OCI-LY1 (cell line): ENCODE data around the gene PRKAG3.

Experiments used
- H2AFZ ChIP-seq: fragments of 200-600 bp; sonication (generic), shearing (Covaris generic); 2 replicates; pipeline ENCODE4 v1.6.0; 2014; ENCODE audit warnings: antibody characterized with exemption, mild to moderate bottlenecking, low read length
- H3F3A ChIP-seq: fragments of 200-600 bp; sonication (generic), shearing (Covaris generic); 2 replicates; pipeline ENCODE4 v1.6.0; 2014; ENCODE audit warnings: mild to moderate bottlenecking, antibody characterized with exemption, low read length, moderate library complexity; ENCODE audit not compliant: insufficient read depth
- H3K27ac ChIP-seq: fragments of 200-600 bp; sonication (generic); 2 replicates; pipeline ENCODE4 v1.5.1; 2014; ENCODE audit warnings: low read length, mixed run types, mild to moderate bottlenecking, low read depth; ENCODE audit not compliant: poor library complexity, severe bottlenecking
- H3K27me3 ChIP-seq: fragments of 200-600 bp; sonication (generic); 2 replicates; pipeline ENCODE4 v1.6.0; 2014; ENCODE audit warnings: antibody characterized with exemption, mild to moderate bottlenecking, low read length, moderate library complexity; ENCODE audit not compliant: insufficient read depth
- H3K36me3 ChIP-seq: fragments of 200-600 bp; sonication (generic); 2 replicates; pipeline ENCODE4 v1.6.1; 2014; ENCODE audit warnings: mild to moderate bottlenecking, antibody characterized with exemption, low read length, moderate library complexity, mixed read lengths; ENCODE audit not compliant: insufficient read depth
- H3K4me1 ChIP-seq: fragments of 200-600 bp; sonication (generic); 2 replicates; pipeline ENCODE4 v1.5.1; 2014; ENCODE audit warnings: mild to moderate bottlenecking, low read length, moderate library complexity; ENCODE audit not compliant: insufficient read depth, severe bottlenecking
- H3K4me2 ChIP-seq: fragments of 200-600 bp; sonication (generic), shearing (Covaris generic); 2 replicates; pipeline ENCODE4 v1.6.1; 2014; ENCODE audit warnings: low read length
- H3K4me3 ChIP-seq: fragments of 200-600 bp; sonication (generic); 2 replicates; pipeline ENCODE4 v1.5.1; 2014; ENCODE audit warnings: low read length, low read depth, mild to moderate bottlenecking, mixed read lengths; ENCODE audit not compliant: poor library complexity, severe bottlenecking
- H3K79me2 ChIP-seq: fragments of 200-600 bp; shearing (Covaris generic); 2 replicates; pipeline ENCODE4 v1.6.1; 2016; ENCODE audit warnings: mixed run types, low read length, mixed read lengths; ENCODE audit not compliant: insufficient read depth
- H3K9ac ChIP-seq: fragments of 200-600 bp; sonication (generic), shearing (Covaris generic); 2 replicates; pipeline ENCODE4 v1.6.1; 2014; ENCODE audit warnings: mild to moderate bottlenecking, low read length, mixed read lengths
- H3K9me2 ChIP-seq: fragments of 200-600 bp; sonication (generic), shearing (Covaris generic); 2 replicates; pipeline ENCODE4 v1.6.1; 2014; ENCODE audit warnings: low read depth, mild to moderate bottlenecking, low read length, mixed read lengths
- H3K9me3 ChIP-seq: fragments of 200-600 bp; shearing (Covaris generic); 2 replicates; pipeline ENCODE4 v1.6.1; 2014; ENCODE audit warnings: low read length, mixed read lengths
- H4K20me1 ChIP-seq: fragments of 200-600 bp; sonication (generic), shearing (Covaris generic); 2 replicates; pipeline ENCODE4 v1.6.0; 2016; ENCODE audit warnings: mild to moderate bottlenecking, low read length; ENCODE audit not compliant: insufficient read depth
- EZH2 ChIP-seq: fragments of 200-600 bp; sonication (generic), shearing (Covaris generic); IDR thresholded peaks from 2 replicates; pipeline ENCODE4 v1.8.0; 2017; ENCODE audit warnings: borderline replicate concordance, mixed run types, mild to moderate bottlenecking, antibody characterized with exemption, low read length, moderate library complexity, mixed read lengths
- TF ChIP-seq, protein P1 (sequence below): fragments of 200-600 bp; sonication (generic), shearing (Covaris generic); IDR thresholded peaks from 2 replicates; pipeline ENCODE4 v1.5.1; 2017; ENCODE audit warnings: mild to moderate bottlenecking, antibody characterized with exemption, low read length, moderate library complexity, mixed read lengths

Gene PRKAG3

DNA sequence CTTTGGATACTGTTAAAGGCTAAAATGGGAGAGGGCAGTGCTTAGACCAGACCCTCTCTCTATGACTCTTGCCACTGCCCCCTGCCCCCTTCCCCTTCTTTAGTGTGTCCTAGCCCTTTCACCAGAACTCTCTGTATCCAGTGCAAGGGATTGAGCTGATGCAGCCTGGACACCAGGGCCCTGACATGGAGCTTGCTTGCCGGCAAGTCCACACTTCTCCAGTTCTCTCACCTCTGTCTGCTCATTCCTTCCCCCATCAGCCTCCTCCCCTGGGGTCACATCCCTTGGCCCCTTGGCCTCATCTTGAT is 26.5 kb upstream of the PRKAG3 start:
- no peak overlapping the region for H3K9ac ChIP-seq
- H3K9me3 ChIP-seq: no peaks in the 10 kb centered on the region
- no peak overlapping the region for H3K4me3 ChIP-seq
- H3K36me3 ChIP-seq: no peaks in the 10 kb centered on the region
- no peak overlapping the region for H2AFZ ChIP-seq
- H3K4me1 ChIP-seq: no peaks in the 10 kb centered on the region
- TF ChIP-seq EZH2: no peak
- TF ChIP-seq, protein P1, sequence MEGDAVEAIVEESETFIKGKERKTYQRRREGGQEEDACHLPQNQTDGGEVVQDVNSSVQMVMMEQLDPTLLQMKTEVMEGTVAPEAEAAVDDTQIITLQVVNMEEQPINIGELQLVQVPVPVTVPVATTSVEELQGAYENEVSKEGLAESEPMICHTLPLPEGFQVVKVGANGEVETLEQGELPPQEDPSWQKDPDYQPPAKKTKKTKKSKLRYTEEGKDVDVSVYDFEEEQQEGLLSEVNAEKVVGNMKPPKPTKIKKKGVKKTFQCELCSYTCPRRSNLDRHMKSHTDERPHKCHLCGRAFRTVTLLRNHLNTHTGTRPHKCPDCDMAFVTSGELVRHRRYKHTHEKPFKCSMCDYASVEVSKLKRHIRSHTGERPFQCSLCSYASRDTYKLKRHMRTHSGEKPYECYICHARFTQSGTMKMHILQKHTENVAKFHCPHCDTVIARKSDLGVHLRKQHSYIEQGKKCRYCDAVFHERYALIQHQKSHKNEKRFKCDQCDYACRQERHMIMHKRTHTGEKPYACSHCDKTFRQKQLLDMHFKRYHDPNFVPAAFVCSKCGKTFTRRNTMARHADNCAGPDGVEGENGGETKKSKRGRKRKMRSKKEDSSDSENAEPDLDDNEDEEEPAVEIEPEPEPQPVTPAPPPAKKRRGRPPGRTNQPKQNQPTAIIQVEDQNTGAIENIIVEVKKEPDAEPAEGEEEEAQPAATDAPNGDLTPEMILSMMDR: no peak
- no peaks in the 10 kb centered on the region for H3K9me2 ChIP-seq
- H3K79me2 ChIP-seq: no peaks in the 10 kb centered on the region
- peaks cover 26% of the 10 kb centered on the region; the same call in 1 of the 2 replicates for H3K27me3 ChIP-seq
- no peaks in the 10 kb centered on the region for H4K20me1 ChIP-seq
- no peak overlapping the region for H3K27ac ChIP-seq
- no peak overlapping the region for H3K4me2 ChIP-seq
- no peaks in the 10 kb centered on the region for H3F3A ChIP-seq

DNA sequence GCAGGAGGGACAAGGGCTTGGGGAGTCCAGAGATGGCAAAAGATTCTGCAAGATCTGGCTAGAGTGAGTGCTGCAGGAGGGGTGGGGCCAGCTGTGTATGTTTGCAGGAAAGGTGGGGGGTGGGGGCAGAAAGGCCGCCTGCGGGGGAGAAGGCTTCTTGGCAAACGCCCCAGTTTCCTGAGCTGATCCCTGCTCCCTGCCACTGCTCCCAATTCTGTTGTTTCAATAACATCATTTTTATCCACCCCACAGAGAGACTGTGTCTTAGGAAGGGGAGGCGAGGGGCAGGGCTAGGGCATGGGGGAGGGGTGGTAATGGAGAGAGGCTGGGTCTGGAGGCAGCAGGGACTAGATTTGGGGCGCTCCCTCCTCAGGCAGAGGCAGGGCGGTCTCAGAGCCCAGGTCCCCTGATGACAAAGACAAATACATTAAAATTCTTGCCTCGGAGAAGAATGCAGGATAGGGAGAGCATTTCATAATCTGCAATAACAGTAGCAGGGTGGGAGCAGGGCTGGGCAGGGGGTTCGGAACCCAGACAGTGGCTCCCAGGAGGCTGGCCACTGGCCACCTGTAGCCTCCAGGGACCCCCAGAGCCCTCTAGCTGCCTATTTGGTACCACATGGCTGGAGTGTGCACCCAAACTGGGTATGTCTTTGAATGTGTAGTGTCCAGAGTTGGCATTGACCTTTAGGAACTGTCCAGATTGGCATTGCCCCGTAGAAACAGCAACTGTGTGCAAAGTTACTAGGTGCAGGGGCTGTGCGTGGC is 26.0 kb upstream of the PRKAG3 start:
- Histone ChIP-seq H3K9me3 (no peaks in the 10 kb centered on the region), H2AFZ (no peak overlapping the region), H3K36me3 (no peaks in the 10 kb centered on the region), H3K9ac (no peak overlapping the region), H3K27me3 (peaks cover 26% of the 10 kb centered on the region; the same call in 1 of the 2 replicates), H3F3A (no peaks in the 10 kb centered on the region), H3K27ac (no peak overlapping the region), H3K79me2 (no peaks in the 10 kb centered on the region), H4K20me1 (no peaks in the 10 kb centered on the region), H3K9me2 (no peaks in the 10 kb centered on the region), H3K4me2 (no peak overlapping the region), H3K4me1 (no peaks in the 10 kb centered on the region), H3K4me3 (no peak overlapping the region)
- TF ChIP-seq, protein P1: no peak
- no peak for TF ChIP-seq EZH2

DNA sequence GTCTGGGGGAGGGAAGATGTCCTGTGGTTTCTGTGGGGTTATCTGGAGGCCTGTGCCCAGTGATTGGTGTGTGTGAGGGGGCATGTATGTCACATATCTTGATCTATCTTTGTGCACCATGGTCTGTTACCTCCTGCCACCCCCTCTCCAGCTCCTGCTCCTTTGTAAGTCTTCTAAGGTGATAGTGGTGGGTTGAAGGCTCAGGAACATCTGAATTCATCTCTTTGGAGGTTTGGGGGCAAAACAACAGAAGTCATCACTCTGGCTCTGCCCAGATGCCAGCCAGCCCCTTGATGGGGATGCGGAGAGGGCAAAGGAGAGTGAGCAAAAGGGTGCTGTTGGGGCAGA is 25.3 kb upstream of the PRKAG3 start:
- Histone ChIP-seq H3K36me3 (no peaks in the 10 kb centered on the region), H3K4me3 (no peak overlapping the region), H4K20me1 (no peaks in the 10 kb centered on the region), H3K79me2 (no peaks in the 10 kb centered on the region), H3K9me2 (no peaks in the 10 kb centered on the region), H3K9me3 (no peaks in the 10 kb centered on the region), H3K4me1 (no peaks in the 10 kb centered on the region), H3K9ac (no peak overlapping the region), H3K4me2 (no peak overlapping the region), H3K27ac (no peak overlapping the region), H3F3A (no peaks in the 10 kb centered on the region), H2AFZ (no peak overlapping the region), H3K27me3 (peaks cover 24% of the 10 kb centered on the region; the same call in 1 of the 2 replicates)
- TF ChIP-seq, protein P1: no peak
- no peak for TF ChIP-seq EZH2
